ENCODE results near the gene WDR27. TPM values are rescaled to one million over a fixed set of nuclear protein-coding genes. Genes with fewer than 3 reads are reported as not detected.
A peak's percentile ranks its signal among the peaks of the same experiment; 100 is the strongest.
"Not testable (repeated sequence)": the region's sequence is repeated elsewhere in the genome, so short reads cannot be mapped to it uniquely, and the experiment has no call there.

The WDR27 gene
- total RNA-seq, 1 donor from 2014 or later: 32.8 TPM

GRCh38 chr6:169709293-169709692 lies 7.5 kb upstream of the WDR27 start:
- DNase-seq: no peak

GRCh38 chr6:169707772-169708171 lies 5.9 kb upstream of the WDR27 start:
- DNase-seq: no peak

DNA sequence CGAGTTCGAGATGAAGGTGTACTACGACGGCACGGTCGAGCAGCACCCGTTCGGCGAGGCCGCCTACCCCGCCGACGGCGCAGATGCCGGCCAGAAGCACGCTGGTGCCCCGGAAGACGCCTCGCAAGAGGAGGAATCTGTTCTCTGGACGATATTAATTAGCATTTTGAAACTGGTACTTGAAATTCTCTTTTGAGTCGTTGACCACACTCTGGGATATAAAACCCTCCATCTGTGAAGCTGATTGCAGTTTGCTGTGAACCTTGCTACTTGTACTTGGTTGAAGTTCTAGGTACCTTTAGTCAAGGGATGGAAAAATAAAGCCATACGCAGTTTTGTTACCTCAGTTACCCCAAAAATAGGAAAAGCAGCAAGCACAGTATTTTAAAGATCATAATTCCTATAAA lies 1.0 kb upstream of the WDR27 start:
- no peak for DNase-seq

GRCh38 chr6:169701311-169701953 lies 397 bp downstream of the WDR27 start:
- DNase-seq: no peak

DNA sequence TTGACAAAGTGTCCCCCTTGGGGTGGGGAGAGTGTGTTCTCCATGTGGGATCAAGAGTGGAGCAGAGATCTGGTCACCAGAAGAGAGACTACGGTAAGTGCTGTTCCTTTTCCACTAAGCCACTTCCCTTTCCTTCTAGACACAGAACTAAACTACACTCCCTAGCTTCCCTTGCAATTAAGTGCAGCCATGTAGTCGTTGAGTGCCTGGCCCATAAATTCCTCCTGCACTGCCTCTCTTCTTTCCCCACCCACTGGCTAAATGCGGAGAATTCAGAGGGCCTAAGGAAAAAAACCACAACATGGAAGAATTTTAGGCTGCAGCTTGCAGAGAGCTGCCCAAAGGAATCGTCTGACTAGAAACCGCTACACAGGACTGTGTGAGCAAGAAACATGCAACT lies 1.5 kb downstream of the WDR27 start:
- peak; percentile 14 for DNase-seq

DNA sequence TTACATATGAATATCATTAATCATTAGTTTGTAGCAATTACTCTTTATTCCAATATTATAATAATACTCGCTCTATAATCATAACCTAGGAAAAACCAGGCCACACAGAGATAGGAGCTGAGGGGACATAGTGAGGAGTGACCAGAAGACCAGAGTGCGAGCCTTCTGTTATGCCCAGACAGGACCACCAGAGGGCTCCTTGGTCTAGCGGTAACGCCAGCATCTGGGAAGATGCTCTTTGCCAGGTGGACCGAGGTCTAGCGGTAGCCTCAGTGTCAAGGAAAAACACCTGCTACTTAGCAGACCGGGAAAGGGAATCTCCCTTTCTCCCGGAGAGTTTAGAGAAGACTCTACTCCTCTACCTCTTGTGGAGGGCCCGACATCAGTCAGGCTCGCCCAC lies 4.7 kb downstream of the WDR27 start:
- DNase-seq: not testable (repeated sequence)

DNA sequence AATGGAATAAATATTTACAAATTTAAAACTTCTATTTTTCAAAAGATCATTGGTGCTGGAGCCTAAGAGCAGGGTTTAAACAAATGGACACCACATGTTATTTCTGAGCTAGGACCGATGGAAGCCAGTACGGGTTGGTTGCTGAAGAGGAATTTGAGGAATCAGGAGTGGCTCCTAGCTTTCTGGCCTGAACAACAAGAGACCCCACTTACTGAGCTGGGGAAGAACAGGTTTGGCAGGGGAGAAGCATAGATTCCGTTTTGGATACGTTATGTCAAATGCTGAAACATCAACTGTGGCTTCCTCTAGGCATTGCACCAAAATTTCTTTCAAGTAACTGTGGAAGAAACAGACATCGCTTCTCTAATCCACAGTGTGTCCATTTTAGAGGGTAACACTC lies 6.7 kb downstream of the WDR27 start:
- DNase-seq: peak; percentile 18

- no peak for DNase-seq
Measured at GRCh38 chr6:169692516-169692915, 9.3 kb downstream of the WDR27 start.

DNA sequence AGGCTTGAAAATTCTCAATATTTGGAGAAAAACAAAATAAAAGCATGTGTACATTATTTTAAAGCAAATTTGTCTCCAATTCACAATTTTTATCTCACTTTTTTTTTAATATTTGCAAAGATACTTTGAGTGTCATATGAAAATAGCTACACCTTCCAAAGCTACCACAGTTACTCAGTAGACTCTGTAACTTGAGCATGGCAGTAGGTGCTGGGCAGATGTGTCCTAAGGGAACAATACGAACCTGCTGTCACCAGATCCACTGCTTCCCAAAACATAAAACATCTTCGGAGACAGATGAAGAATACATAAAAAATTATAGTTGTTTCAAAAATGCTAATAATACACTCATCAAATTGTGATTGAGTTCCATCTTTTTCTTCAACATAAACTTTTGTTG lies 10.6 kb downstream of the WDR27 start:
- no peak for DNase-seq

GRCh38 chr6:169689287-169689686 lies 12.5 kb downstream of the WDR27 start:
- DNase-seq: no peak

- DNase-seq: no peak
Measured at GRCh38 chr6:169685860-169686259, 16.0 kb downstream of the WDR27 start.

GRCh38 chr6:169684056-169684455 lies 17.8 kb downstream of the WDR27 start:
- no peak for DNase-seq

GRCh38 chr6:169678342-169678741 lies 23.5 kb downstream of the WDR27 start:
- no peak for DNase-seq

DNA sequence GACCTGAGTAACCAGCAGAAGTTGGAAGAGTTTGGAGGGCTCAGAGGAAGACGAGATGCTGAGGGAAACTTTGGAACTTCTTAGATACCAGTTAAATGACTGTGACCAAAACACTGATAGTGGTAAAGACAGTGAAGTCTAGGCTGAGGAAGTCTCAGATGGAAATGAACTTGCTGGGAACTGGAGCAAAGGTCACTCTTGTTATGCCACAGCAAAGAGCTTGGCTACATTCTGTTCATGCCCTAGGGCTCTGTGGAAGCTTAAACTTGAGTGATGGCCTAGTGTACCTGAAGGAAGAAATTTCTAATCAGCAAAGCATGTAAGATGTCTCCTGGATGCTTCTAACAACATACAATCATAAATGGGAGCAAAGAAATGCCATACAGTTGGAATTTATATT lies 24.7 kb downstream of the WDR27 start:
- DNase-seq: no peak

- no peak for DNase-seq
Measured at GRCh38 chr6:169675011-169675410, 26.8 kb downstream of the WDR27 start.

GRCh38 chr6:169671563-169671962 lies 30.3 kb downstream of the WDR27 start:
- DNase-seq: no peak

- DNase-seq: no peak
Measured at GRCh38 chr6:169669889-169670288, 31.9 kb downstream of the WDR27 start.

- no peak for DNase-seq
Measured at GRCh38 chr6:169669147-169669546, 32.7 kb downstream of the WDR27 start.

GRCh38 chr6:169668203-169668847 lies 33.5 kb downstream of the WDR27 start:
- DNase-seq: no peak

- no peak for DNase-seq
Measured at GRCh38 chr6:169667716-169668115, 34.1 kb downstream of the WDR27 start.

- DNase-seq: no peak
Measured at GRCh38 chr6:169666441-169666840, 35.4 kb downstream of the WDR27 start.

- no peak for DNase-seq
Measured at GRCh38 chr6:169665289-169665688, 36.5 kb downstream of the WDR27 start.

DNA sequence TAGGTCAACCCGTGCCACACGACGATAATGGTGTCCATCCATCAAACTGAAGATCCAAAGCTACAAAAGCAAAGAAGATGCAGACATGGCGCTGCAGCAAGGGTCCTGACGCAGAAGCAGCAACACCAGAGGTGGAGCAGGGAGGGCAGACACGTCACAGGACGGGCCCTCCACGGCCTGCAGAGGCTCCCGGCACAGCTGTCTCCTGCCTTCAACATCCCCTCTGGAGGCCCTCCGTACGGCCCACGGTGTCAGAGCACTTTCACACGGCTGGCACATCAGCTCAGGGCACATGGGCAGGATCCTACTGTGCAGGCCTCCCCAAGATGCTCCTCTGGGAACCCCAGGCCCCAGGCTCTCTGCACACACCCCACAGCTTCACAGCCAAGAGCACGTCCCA lies 37.6 kb downstream of the WDR27 start:
- no peak for DNase-seq

GRCh38 chr6:169663468-169663867 lies 38.4 kb downstream of the WDR27 start:
- DNase-seq: no peak

- DNase-seq: no peak
Measured at GRCh38 chr6:169661391-169661756, 40.5 kb downstream of the WDR27 start.
